ENCODE data around the gene GPR89B.
"Not testable (repeated sequence)": the region's sequence is repeated elsewhere in the genome, so short reads cannot be mapped to it uniquely, and the experiment has no call there.

GPR89B gene

GRCh38 chr1:147912553-147912952 is 15.7 kb upstream of the GPR89B start:
- no peak overlapping the region for H3K4me3 Mint-ChIP-seq
- H3K27ac Mint-ChIP-seq: no peak overlapping the region
- H3K36me3 Mint-ChIP-seq (ENCODE audit: low read depth): no peaks in the 10 kb centered on the region
- no peaks in the 10 kb centered on the region for H3K9me3 Mint-ChIP-seq
- peaks cover 8% of the 10 kb centered on the region for H3K27me3 Mint-ChIP-seq
- H3K4me1 Mint-ChIP-seq (ENCODE audit: low read depth): no peaks in the 10 kb centered on the region
- intact Hi-C loops (cut with micrococcal nuclease): no loop called here

DNA sequence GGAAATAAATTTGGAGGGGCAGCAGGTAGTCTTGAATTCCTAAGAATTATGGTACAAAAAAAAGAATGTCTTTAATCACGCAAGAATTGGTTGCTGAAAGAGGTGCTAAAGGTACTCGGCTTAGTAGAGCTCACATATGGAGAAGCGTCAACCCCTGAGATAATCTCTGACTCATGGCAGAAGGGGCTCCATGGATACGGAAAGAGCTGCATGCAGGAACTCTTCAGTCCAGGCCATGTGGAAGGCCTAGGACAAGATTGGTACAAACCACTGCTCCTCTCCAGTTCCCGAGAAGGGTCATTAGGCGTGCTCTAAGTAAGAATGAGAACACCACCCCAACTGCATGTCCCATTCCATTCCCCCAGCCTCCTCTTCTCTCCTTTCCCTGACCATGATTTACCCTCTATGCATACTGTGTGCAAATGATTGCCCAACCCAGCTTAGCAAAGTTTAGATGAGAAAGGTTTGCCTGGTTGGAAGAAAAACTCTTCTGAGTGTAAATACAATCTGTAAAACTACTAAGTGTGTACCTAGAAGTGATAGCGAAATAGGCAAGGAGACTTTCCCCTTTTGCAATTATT is 14.8 kb upstream of the GPR89B start:
- Mint-ChIP-seq H3K4me1 (ENCODE audit: low read depth) (no peaks in the 10 kb centered on the region), H3K9me3 (no peaks in the 10 kb centered on the region), H3K36me3 (ENCODE audit: low read depth) (no peaks in the 10 kb centered on the region), H3K27me3 (peaks cover 8% of the 10 kb centered on the region), H3K4me3 (no peak overlapping the region), H3K27ac (no peak overlapping the region)
- intact Hi-C loops (cut with micrococcal nuclease): no loop called here

DNA sequence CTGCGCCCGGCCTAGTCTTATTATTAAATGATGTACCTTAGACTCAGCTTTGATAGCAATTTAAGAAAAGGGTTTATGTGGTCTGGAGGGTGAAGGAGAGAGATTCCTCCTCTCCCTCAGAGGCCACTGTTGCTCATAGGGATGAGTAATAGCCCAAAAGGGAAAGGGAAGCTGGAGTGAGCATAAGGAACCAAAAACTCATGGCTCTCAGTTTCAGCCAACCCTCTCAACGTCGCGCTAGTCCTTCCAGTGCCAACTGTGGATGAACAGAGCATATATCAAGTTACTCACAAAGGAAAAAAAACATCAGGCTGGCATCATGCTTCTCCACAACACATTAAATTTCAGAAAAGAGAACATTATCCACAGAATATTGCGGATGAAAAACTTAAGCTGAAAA is 8.3 kb upstream of the GPR89B start:
- Mint-ChIP-seq H3K27me3 (peaks cover 11% of the 10 kb centered on the region), H3K27ac (no peak overlapping the region), H3K4me1 (ENCODE audit: low read depth) (peaks cover 5% of the 10 kb centered on the region), H3K4me3 (no peak overlapping the region), H3K9me3 (no peaks in the 10 kb centered on the region), H3K36me3 (ENCODE audit: low read depth) (no peaks in the 10 kb centered on the region)
- intact Hi-C loops (cut with micrococcal nuclease): no loop called here

DNA sequence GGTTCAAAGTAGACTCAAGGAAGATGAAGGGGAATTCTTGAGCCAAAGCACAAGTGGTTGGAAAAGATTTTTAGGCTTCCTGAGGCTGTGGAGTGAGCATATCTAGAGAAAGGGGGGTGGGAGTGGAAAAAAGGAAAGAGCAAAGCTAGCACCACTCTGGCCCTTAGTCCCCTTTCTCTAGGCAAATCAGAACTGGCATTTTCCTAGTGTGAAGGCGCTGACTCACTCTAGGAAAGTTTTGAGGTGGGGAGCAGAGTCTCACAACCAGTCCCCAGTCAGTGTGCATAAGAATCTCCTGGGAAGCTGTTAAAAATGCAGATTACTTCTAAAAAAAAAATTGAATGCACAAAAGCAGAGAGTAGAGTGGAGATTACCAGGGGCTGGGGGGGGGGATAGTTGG is 3.4 kb upstream of the GPR89B start:
- Mint-ChIP-seq H3K36me3 (ENCODE audit: low read depth) (no peaks in the 10 kb centered on the region), H3K4me3 (no peak overlapping the region), H3K27me3 (peaks cover 3% of the 10 kb centered on the region), H3K4me1 (ENCODE audit: low read depth) (peaks cover 4% of the 10 kb centered on the region), H3K9me3 (no peaks in the 10 kb centered on the region), H3K27ac (no peak overlapping the region)
- intact Hi-C loops (cut with micrococcal nuclease): no loop called here

DNA sequence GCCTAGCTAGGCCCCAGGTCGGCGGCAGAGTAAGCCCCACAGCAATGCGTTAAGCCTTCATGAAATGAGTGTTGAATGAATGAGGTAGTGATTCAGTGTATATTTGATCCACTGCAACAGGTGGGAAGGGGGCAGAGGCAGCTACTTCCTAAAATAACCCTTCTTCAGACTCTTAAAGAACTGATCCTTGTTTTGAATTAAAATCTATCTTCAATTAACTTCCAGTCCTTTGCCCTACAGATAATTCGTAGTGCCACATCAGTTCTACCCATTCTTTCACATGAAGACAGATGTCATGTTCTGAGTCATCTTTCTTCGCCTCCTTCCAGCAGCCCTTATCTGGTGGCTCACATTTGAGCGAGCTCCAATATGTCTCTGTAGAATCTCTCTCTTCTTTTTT is 1.0 kb upstream of the GPR89B start:
- H3K36me3 Mint-ChIP-seq (ENCODE audit: low read depth); H3K27me3 Mint-ChIP-seq; H3K27ac Mint-ChIP-seq; H3K4me3 Mint-ChIP-seq; H3K4me1 Mint-ChIP-seq (ENCODE audit: low read depth); H3K9me3 Mint-ChIP-seq; intact Hi-C loops (cut with micrococcal nuclease): not testable (repeated sequence)

GRCh38 chr1:147927689-147928088 is 531 bp upstream of the GPR89B start:
- H3K27ac Mint-ChIP-seq; H3K27me3 Mint-ChIP-seq; intact Hi-C loops (cut with micrococcal nuclease); H3K9me3 Mint-ChIP-seq; H3K36me3 Mint-ChIP-seq (ENCODE audit: low read depth); H3K4me1 Mint-ChIP-seq (ENCODE audit: low read depth); H3K4me3 Mint-ChIP-seq: not testable (repeated sequence)

- intact Hi-C loops (cut with micrococcal nuclease); H3K36me3 Mint-ChIP-seq (ENCODE audit: low read depth); H3K9me3 Mint-ChIP-seq; H3K27me3 Mint-ChIP-seq; H3K27ac Mint-ChIP-seq; H3K4me1 Mint-ChIP-seq (ENCODE audit: low read depth); H3K4me3 Mint-ChIP-seq: not testable (repeated sequence)
Measured at GRCh38 chr1:147931137-147931536, 2.9 kb downstream of the GPR89B start.

DNA sequence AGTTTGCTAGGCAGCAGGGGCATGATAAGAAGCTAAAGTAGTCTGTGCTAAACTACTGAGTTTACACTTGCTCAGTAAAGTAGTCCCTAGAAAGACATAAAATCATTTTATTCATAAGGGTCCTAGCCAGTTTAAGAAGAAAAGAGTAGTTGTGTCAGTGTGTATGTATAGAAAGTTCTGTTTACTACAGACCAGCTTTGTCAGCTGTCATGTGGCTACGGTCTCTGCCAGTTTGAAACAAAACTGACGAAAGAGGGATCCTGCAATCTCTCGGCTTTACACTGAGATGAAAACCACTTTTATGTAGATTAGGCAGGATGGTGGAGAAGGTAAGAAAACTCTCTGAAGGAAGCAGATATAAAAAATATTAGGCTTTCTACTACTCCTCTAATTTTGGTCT is 7.1 kb downstream of the GPR89B start:
- H3K27me3 Mint-ChIP-seq; H3K27ac Mint-ChIP-seq; H3K9me3 Mint-ChIP-seq; H3K4me3 Mint-ChIP-seq; H3K36me3 Mint-ChIP-seq (ENCODE audit: low read depth); intact Hi-C loops (cut with micrococcal nuclease); H3K4me1 Mint-ChIP-seq (ENCODE audit: low read depth): not testable (repeated sequence)

DNA sequence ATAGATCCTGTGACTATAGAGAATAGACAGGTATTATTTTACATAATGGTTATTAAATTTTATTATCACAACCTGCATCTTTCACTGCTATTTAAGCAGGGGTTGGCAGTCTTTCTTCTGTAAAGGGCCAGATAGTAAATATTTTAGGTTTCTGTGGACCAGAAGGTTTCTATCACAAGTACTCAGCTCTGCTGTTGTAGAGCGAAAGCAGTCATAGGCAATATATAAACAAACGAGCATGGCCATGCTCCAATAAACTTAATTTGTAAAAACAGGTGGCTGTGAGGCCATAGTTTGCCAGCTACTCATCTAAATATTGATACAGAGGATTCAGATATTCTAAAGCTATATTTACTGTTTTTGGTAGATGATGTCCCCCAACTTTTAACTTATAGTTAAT is 12.2 kb downstream of the GPR89B start:
- H3K27ac Mint-ChIP-seq; H3K27me3 Mint-ChIP-seq; H3K36me3 Mint-ChIP-seq (ENCODE audit: low read depth); H3K9me3 Mint-ChIP-seq; intact Hi-C loops (cut with micrococcal nuclease); H3K4me3 Mint-ChIP-seq; H3K4me1 Mint-ChIP-seq (ENCODE audit: low read depth): not testable (repeated sequence)

GRCh38 chr1:147942563-147942962 is 14.3 kb downstream of the GPR89B start:
- intact Hi-C loops (cut with micrococcal nuclease); H3K27ac Mint-ChIP-seq; H3K4me3 Mint-ChIP-seq; H3K27me3 Mint-ChIP-seq; H3K4me1 Mint-ChIP-seq (ENCODE audit: low read depth); H3K36me3 Mint-ChIP-seq (ENCODE audit: low read depth); H3K9me3 Mint-ChIP-seq: not testable (repeated sequence)

DNA sequence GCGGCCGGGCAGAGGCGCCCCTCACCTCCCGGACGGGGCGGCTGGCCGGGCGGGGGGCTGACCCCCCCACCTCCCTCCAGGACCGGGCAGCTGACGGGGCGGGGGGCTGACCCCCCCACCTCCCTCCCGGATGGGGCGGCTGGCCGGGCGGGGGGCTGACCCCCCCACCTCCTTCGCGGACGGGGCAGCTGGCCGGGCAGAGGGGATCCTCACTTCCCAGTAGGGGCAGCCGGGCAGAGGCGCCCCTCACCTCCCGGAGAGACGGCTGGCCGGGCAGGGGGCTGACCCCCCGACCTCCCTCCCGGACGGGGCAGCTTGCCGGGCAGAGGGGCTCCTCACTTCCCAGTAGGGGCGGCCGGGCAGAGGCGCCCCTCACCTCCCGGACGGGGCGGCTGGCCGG is 21.3 kb downstream of the GPR89B start:
- intact Hi-C loops (cut with micrococcal nuclease); H3K27me3 Mint-ChIP-seq; H3K27ac Mint-ChIP-seq; H3K36me3 Mint-ChIP-seq (ENCODE audit: low read depth); H3K9me3 Mint-ChIP-seq; H3K4me3 Mint-ChIP-seq: not testable (repeated sequence)
- peaks cover 10% of the 10 kb centered on the region for H3K4me1 Mint-ChIP-seq (ENCODE audit: low read depth)

DNA sequence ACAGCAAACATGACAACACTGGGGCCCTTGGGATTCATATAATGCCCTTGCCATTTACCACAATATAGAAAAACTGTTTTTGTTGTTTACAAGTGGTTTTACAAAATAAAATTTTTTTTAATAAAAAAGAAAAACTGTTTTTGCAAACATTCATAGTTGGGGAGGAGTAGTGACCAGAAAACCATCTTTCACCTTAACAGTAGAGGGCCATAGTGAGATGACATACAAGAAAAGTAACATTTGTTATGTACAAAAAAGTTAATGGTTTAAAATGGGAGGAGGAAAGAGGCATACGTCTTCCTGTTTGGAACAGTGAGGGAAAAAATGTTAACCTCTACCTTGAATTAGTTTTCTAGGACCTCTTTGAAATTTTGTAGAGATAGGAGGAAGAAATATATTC is 30.7 kb downstream of the GPR89B start:
- H3K4me1 Mint-ChIP-seq (ENCODE audit: low read depth); H3K9me3 Mint-ChIP-seq; H3K4me3 Mint-ChIP-seq; intact Hi-C loops (cut with micrococcal nuclease); H3K27ac Mint-ChIP-seq; H3K36me3 Mint-ChIP-seq (ENCODE audit: low read depth); H3K27me3 Mint-ChIP-seq: not testable (repeated sequence)

DNA sequence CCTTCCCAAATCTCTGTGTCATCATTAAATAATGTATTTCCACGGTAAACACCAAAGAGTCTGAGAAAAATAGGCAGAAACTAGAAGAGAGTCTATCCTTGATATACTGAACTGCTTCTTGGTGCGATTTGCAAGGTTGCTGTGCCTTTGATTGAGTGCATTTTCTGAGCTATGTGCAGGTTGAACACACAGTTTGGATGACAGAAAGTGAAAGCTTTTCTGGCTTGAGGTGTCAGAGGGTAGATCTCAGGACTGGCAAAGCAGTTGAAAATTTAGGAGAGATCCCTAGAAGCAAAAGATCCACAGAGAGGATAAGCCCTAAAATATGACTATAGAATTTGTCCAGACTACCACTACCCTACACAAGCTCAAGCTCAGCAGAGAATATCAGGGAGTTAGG is 31.5 kb downstream of the GPR89B start:
- intact Hi-C loops (cut with micrococcal nuclease); H3K27me3 Mint-ChIP-seq; H3K9me3 Mint-ChIP-seq; H3K4me1 Mint-ChIP-seq (ENCODE audit: low read depth); H3K4me3 Mint-ChIP-seq; H3K27ac Mint-ChIP-seq; H3K36me3 Mint-ChIP-seq (ENCODE audit: low read depth): not testable (repeated sequence)

DNA sequence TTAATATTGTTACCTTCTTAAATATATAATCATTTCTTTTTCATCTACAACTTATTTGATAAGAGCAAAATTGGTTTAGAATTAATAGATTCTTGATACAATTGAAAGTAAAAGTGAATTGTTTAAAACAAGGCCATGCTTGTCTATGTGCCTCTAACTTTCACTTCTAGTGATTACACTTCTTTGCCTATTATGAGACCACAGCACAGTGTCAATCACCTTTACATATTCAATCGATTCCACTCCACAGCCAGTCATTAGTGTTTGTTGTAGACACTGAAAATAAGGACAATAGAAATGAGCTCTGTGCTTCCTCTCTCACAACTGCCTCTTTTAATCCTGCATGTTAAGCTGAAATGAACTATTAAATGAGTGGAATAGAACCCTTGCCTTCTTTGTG is 36.4 kb downstream of the GPR89B start:
- intact Hi-C loops (cut with micrococcal nuclease): not testable (repeated sequence)

GRCh38 chr1:147966657-147967056 is 38.4 kb downstream of the GPR89B start:
- H3K9me3 Mint-ChIP-seq; intact Hi-C loops (cut with micrococcal nuclease); H3K27ac Mint-ChIP-seq; H3K27me3 Mint-ChIP-seq; H3K4me1 Mint-ChIP-seq (ENCODE audit: low read depth); H3K36me3 Mint-ChIP-seq (ENCODE audit: low read depth); H3K4me3 Mint-ChIP-seq: not testable (repeated sequence)

More for the DNA sequence above, 36.4 kb downstream of the GPR89B start:
- not testable (repeated sequence) for H3K4me3 Mint-ChIP-seq; H3K36me3 Mint-ChIP-seq (ENCODE audit: low read depth); H3K27ac Mint-ChIP-seq; H3K27me3 Mint-ChIP-seq; H3K4me1 Mint-ChIP-seq (ENCODE audit: low read depth); H3K9me3 Mint-ChIP-seq
